ENCODE measurements around the gene GRAP2.
"Not testable (repeated sequence)": the region's sequence is repeated elsewhere in the genome, so short reads cannot be mapped to it uniquely, and the experiment has no call there.

GRCh38 chr22:39992894-39993293 lies 92.0 kb downstream of the GRAP2 start:
- TF ChIP-seq CTCF (optimal IDR thresholded peaks at IDR 0.05 in 1 of 3, IDR thresholded peaks at IDR 0.05 in 1 of 3, conservative IDR thresholded peaks at IDR 0.05 in 1 of 3; ENCODE audit: extremely low read depth in 1 of 3, insufficient read depth in 2 of 3, low read length in 3 of 3); EZH2 (IDR thresholded peaks at IDR 0.05; ENCODE audit: low read length): not testable (repeated sequence)

Data from keratinocyte (primary cell).